Urothelium cell line (cell line): ENCODE results near the gene PKNOX2.
A peak's percentile ranks its signal among the peaks of the same experiment; 100 is the strongest.

Source experiments
- DNase-seq: peaks from one replicate; pipeline ENCODE4 v3.0.0; 2011; ENCODE audit warnings: low spot score, mixed read lengths
- FAIRE-seq: peaks from 2 replicates; lab custom pipeline; 2011; peaks lifted over from hg19 to GRCh38; lab: Jason Lieb, UNC

Gene PKNOX2

GRCh38 chr11:125429174-125429707 is 264.7 kb downstream of the PKNOX2 start:
- FAIRE-seq (no peak), DNase-seq (peak; percentile 58)

- no peak for FAIRE-seq
- DNase-seq: no peak
These were observed 265.5 kb downstream of the PKNOX2 start for GRCh38 chr11:125429807-125430678.

- FAIRE-seq: no peak
- DNase-seq: no peak
These were observed 266.5 kb downstream of the PKNOX2 start for GRCh38 chr11:125431009-125431408.

- FAIRE-seq (no peak), DNase-seq (no peak)
These were observed 266.9 kb downstream of the PKNOX2 start for GRCh38 chr11:125431481-125431880.

- DNase-seq (peak; percentile 69), FAIRE-seq (no peak)
These were observed 269.0 kb downstream of the PKNOX2 start for GRCh38 chr11:125433454-125434121.

- FAIRE-seq: no peak
- DNase-seq: no peak
These were observed 271.1 kb downstream of the PKNOX2 start for GRCh38 chr11:125435461-125436238.

- no peak for FAIRE-seq
These were observed 277.3 kb downstream of the PKNOX2 start for GRCh38 chr11:125441648-125442410.

GRCh38 chr11:125442946-125443345 is 278.4 kb downstream of the PKNOX2 start:
- DNase-seq: no peak
- FAIRE-seq: no peak

More at GRCh38 chr11:125441648-125442410, 277.3 kb downstream of the PKNOX2 start:
- DNase-seq: no peak

GRCh38 chr11:125443767-125444311 is 279.3 kb downstream of the PKNOX2 start:
- FAIRE-seq (no peak), DNase-seq (no peak)

- FAIRE-seq: no peak
These were observed 281.2 kb downstream of the PKNOX2 start for GRCh38 chr11:125445731-125446130.

GRCh38 chr11:125446279-125446678 is 281.7 kb downstream of the PKNOX2 start:
- no peak for FAIRE-seq
- DNase-seq: no peak

More at GRCh38 chr11:125445731-125446130, 281.2 kb downstream of the PKNOX2 start:
- no peak for DNase-seq

GRCh38 chr11:125447721-125448120 is 283.2 kb downstream of the PKNOX2 start:
- FAIRE-seq (no peak), DNase-seq (no peak)

GRCh38 chr11:125448136-125448535 is 283.6 kb downstream of the PKNOX2 start:
- FAIRE-seq: no peak

GRCh38 chr11:125449565-125449964 is 285.0 kb downstream of the PKNOX2 start:
- DNase-seq: no peak
- no peak for FAIRE-seq

More at GRCh38 chr11:125448136-125448535, 283.6 kb downstream of the PKNOX2 start:
- peak; percentile 33 for DNase-seq

GRCh38 chr11:125451400-125452124 is 287.0 kb downstream of the PKNOX2 start:
- peak; percentile 26 for DNase-seq

GRCh38 chr11:125452125-125452470 is 287.5 kb downstream of the PKNOX2 start:
- no peak for DNase-seq
- FAIRE-seq: no peak

More at GRCh38 chr11:125451400-125452124, 287.0 kb downstream of the PKNOX2 start:
- no peak for FAIRE-seq

- FAIRE-seq (no peak), DNase-seq (no peak)
These were observed 289.5 kb downstream of the PKNOX2 start for GRCh38 chr11:125454047-125454446.

- DNase-seq: no peak
- FAIRE-seq: no peak
These were observed 291.3 kb downstream of the PKNOX2 start for GRCh38 chr11:125455851-125456250.

GRCh38 chr11:125457814-125458343 is 293.3 kb downstream of the PKNOX2 start:
- DNase-seq (no peak), FAIRE-seq (no peak)
